Measurements from ENCODE around the gene FCRLA. TPM values are rescaled to one million over a fixed set of nuclear protein-coding genes. Genes with fewer than 3 reads are reported as not detected.

The FCRLA gene
- polyA plus RNA-seq, 1 experiment, result 2.0 TPM

GRCh38 chr1:161707503-161707902 lies 474 bp downstream of the FCRLA start:
- ChIA-PET CTCF (interaction anchor here (1.3 to 4.0 kb wide), 3 partner anchors 9 to 18 kb away, joined by 3 to 21 read pairs (median 4); no protein-coding TSS in a partner anchor), POLR2A (no interaction called here)
- no peaks in the 10 kb centered on the region for H3K27me3 ChIP-seq (ENCODE audit: control insufficient read depth, insufficient read depth, low read length)
- no peak for DNase-seq (ENCODE audit: low read depth)
- H3K36me3 ChIP-seq (ENCODE audit: control insufficient read depth, insufficient read depth, low read length), result no peaks in the 10 kb centered on the region
- TF ChIP-seq CTCF (IDR thresholded peaks at IDR 0.05; ENCODE audit: insufficient read depth, low read depth, low read length), result no peak
- H3K4me3 ChIP-seq (ENCODE audit: low read depth, low read length), result no peak overlapping the region

DNA sequence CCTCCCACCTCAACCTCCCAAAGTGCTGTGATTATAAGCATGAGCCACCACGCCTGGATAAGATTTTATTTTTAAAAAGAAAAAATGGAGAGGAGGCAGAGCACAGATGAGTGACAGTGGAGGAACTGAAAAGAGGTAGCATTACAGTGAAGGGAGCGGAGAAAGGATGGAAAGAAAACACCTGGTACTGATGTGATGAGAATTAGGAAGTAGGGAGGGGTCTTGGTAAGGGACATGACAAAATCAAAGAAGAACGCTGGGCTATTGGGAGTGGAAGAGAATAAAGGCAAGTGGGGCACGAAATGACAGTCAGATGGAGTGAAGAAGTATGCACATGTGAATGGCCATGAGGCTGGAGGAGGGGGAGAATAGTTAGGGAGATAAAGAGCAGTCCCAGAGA lies 2.3 kb downstream of the FCRLA start:
- TF ChIP-seq CTCF (IDR thresholded peaks at IDR 0.05; ENCODE audit: insufficient read depth, low read depth, low read length), result no peak
- ChIA-PET CTCF (interaction anchor here (4.0 kb wide), 1 partner anchor 16 kb away, joined by 21 read pairs; no protein-coding TSS in a partner anchor), POLR2A (no interaction called here)
- no peak for DNase-seq (ENCODE audit: low read depth)
- no peak overlapping the region for H3K4me3 ChIP-seq (ENCODE audit: low read depth, low read length)
- no peaks in the 10 kb centered on the region for H3K36me3 ChIP-seq (ENCODE audit: control insufficient read depth, insufficient read depth, low read length)
- no peaks in the 10 kb centered on the region for H3K27me3 ChIP-seq (ENCODE audit: control insufficient read depth, insufficient read depth, low read length)

- no peak for TF ChIP-seq CTCF (IDR thresholded peaks at IDR 0.05; ENCODE audit: insufficient read depth, low read depth, low read length)
- Histone ChIP-seq H3K27me3 (ENCODE audit: control insufficient read depth, insufficient read depth, low read length) (no peaks in the 10 kb centered on the region), H3K4me3 (ENCODE audit: low read depth, low read length) (no peak overlapping the region), H3K36me3 (ENCODE audit: control insufficient read depth, insufficient read depth, low read length) (no peaks in the 10 kb centered on the region)
- ChIA-PET CTCF (no interaction called here), POLR2A (no interaction called here)
- no peak for DNase-seq (ENCODE audit: low read depth)
Observed at GRCh38 chr1:161710560-161710959, 3.5 kb downstream of the FCRLA start.

DNA sequence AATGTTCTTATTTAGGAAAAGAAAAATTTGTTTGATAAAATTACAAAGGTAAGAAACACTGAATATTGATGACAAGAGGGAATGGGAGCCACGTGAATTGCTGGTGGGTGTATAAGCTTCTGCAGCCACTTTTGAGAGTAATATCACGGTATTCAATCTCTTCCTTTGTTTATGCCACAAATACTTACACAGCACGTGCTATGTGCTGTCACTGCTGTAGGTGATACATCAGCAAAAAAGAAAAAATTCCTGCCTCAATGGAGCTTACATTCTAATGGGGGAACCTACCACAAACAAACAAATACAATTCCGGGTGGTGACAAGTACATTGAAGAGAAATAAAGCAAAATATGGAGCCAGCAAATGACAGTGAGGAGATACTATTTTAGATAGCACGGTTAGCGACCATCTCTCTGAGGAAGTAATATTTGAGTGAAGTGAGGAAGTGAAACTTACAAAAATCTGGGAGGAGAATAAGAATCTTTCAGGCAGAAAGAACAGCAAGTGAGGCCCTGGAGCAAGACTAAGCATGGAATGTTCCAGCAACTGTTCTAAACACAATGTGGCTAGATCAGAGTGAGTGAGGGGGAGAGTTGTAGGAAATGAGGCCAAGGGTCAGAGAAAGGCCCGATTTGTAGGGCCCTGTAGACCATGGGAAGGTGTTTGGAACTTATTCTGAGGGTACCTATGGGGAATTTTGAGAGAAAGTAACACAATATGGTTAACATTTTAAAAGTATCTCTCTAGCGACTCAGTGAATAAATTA lies 11.7 kb downstream of the FCRLA start:
- H3K4me3 ChIP-seq (ENCODE audit: low read depth, low read length), result no peak overlapping the region
- no peak for TF ChIP-seq CTCF (IDR thresholded peaks at IDR 0.05; ENCODE audit: insufficient read depth, low read depth, low read length)
- CTCF ChIA-PET, result no interaction called here
- DNase-seq (ENCODE audit: low read depth), result no peak
- no peaks in the 10 kb centered on the region for H3K27me3 ChIP-seq (ENCODE audit: control insufficient read depth, insufficient read depth, low read length)
- POLR2A ChIA-PET, result no interaction called here
- no peaks in the 10 kb centered on the region for H3K36me3 ChIP-seq (ENCODE audit: control insufficient read depth, insufficient read depth, low read length)

- H3K27me3 ChIP-seq (ENCODE audit: control insufficient read depth, insufficient read depth, low read length), result no peaks in the 10 kb centered on the region
- H3K36me3 ChIP-seq (ENCODE audit: control insufficient read depth, insufficient read depth, low read length), result no peaks in the 10 kb centered on the region
- POLR2A ChIA-PET, result no interaction called here
- CTCF ChIA-PET, result no interaction called here
- DNase-seq (ENCODE audit: low read depth), result no peak
- H3K4me3 ChIP-seq (ENCODE audit: low read depth, low read length), result no peak overlapping the region
- TF ChIP-seq CTCF (IDR thresholded peaks at IDR 0.05; ENCODE audit: insufficient read depth, low read depth, low read length), result no peak
Observed at GRCh38 chr1:161719325-161719611, 12.2 kb downstream of the FCRLA start.
